GM18508 (cell line): Measurements from ENCODE around the gene OPN3.
"Not testable (repeated sequence)": the region's sequence is repeated elsewhere in the genome, so short reads cannot be mapped to it uniquely, and the experiment has no call there.

Experiments
- ATAC-seq: cut with Tn5 transposase; IDR thresholded peaks from one replicate; pipeline ENCODE4 v1.9.1; 2021; ENCODE audit warnings: moderate number of reproducible peaks; ENCODE audit not compliant: insufficient read depth, unreplicated experiment

Gene OPN3

GRCh38 chr1:241640149-241640866, at the start of gene OPN3, which contains the start of gene CHML:
Gene OPN3, minus strand, starts transcription at chr1:241640369. Its CDS starts 115 bp downstream, at chr1:241640254.
Gene CHML, minus strand, starts transcription at chr1:241640369. Its CDS starts 4,603 bp downstream, at chr1:241635766.
- peak; percentile 42 for ATAC-seq

- no peak for ATAC-seq
Observed at GRCh38 chr1:241688940-241689368, 48.8 kb upstream of the OPN3 start.

- ATAC-seq, result no peak
Observed at GRCh38 chr1:241684108-241684507, 43.9 kb upstream of the OPN3 start.

GRCh38 chr1:241682921-241683320, 42.8 kb upstream of the OPN3 start:
- no peak for ATAC-seq

- not testable (repeated sequence) for ATAC-seq
Observed at GRCh38 chr1:241681861-241682448, 41.8 kb upstream of the OPN3 start.

GRCh38 chr1:241679961-241680360, 39.8 kb upstream of the OPN3 start:
- ATAC-seq, result no peak

- ATAC-seq, result no peak
Observed at GRCh38 chr1:241679404-241679803, 39.2 kb upstream of the OPN3 start.

- no peak for ATAC-seq
Observed at GRCh38 chr1:241678536-241678935, 38.4 kb upstream of the OPN3 start.

- ATAC-seq, result no peak
Observed at GRCh38 chr1:241677201-241677600, 37.0 kb upstream of the OPN3 start.

GRCh38 chr1:241675983-241676382, 35.8 kb upstream of the OPN3 start:
- no peak for ATAC-seq

- ATAC-seq, result no peak
Observed at GRCh38 chr1:241674805-241675384, 34.7 kb upstream of the OPN3 start.

GRCh38 chr1:241672301-241672700, 32.1 kb upstream of the OPN3 start:
- no peak for ATAC-seq

GRCh38 chr1:241666419-241666818, 26.2 kb upstream of the OPN3 start:
- ATAC-seq, result no peak

GRCh38 chr1:241660424-241660972, 20.3 kb upstream of the OPN3 start:
- ATAC-seq, result no peak

GRCh38 chr1:241659016-241659415, 18.8 kb upstream of the OPN3 start:
- ATAC-seq, result not testable (repeated sequence)

GRCh38 chr1:241658081-241658793, 18.1 kb upstream of the OPN3 start:
- ATAC-seq, result no peak

GRCh38 chr1:241654641-241655040, 14.5 kb upstream of the OPN3 start:
- ATAC-seq, result no peak

GRCh38 chr1:241654019-241654418, 13.8 kb upstream of the OPN3 start:
- ATAC-seq, result no peak

- ATAC-seq, result no peak
Observed at GRCh38 chr1:241652012-241652411, 11.8 kb upstream of the OPN3 start, which contains the start of gene WDR64. Gene WDR64, plus strand, starts transcription at chr1:241652281. Its CDS starts 204 bp downstream, at chr1:241652485.

- ATAC-seq, result no peak
Observed at GRCh38 chr1:241648159-241648558, 8.0 kb upstream of the OPN3 start.
